NCI-H748 (cell line): Measurements from ENCODE around the gene TIMM50.
"Not testable (repeated sequence)": the region's sequence is repeated elsewhere in the genome, so short reads cannot be mapped to it uniquely, and the experiment has no call there.

ENCODE experiments used
- DNase-seq: peaks from one replicate; lab custom pipeline; 2025; ENCODE audit not compliant: unreplicated experiment; lab: John Stamatoyannopoulos, UW

TIMM50 gene

DNA sequence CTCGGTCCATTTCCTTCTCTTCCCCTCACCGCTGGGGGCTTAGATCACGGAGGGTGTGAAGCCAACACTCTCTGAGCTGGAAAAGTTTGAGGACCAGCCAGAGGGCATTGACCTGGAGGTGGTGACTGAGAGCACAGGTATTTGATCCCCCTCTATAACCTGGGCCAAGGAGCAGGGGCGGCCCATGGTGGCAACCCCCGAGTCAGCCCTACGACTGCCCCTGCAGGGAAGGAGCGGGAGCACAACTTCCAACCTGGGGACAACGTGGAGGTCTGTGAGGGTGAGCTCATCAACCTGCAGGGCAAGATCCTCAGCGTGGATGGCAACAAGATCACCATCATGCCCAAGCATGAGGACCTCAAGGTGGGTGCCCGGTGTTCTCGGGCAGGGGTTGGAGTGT lies 11.6 kb upstream of the TIMM50 start:
- DNase-seq, result no peak

DNA sequence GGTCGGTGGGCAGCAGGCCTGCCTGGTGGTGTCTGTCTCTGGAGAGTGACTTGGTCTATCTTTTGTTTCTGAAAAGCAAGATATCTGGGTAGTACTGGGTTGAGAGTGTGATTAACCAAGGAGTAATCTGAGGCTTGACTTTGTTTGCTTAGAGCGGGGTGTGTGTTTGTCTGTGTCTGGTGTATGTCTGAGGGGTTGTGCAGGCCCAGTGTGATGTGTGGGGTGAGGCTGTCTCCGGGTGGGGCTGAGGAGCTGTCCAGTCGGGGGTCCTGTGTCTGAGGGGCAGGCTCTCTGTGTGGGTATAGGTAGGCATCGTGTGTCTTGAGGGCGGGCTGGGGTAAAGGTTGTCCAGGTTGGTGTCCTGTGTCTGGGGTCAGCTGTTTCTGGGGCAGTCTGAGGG lies 11.1 kb upstream of the TIMM50 start:
- DNase-seq, result no peak

GRCh38 chr19:39470724-39471339 lies 9.8 kb upstream of the TIMM50 start:
- no peak for DNase-seq

- no peak for DNase-seq
Measured at GRCh38 chr19:39471756-39472536, 8.7 kb upstream of the TIMM50 start.

DNA sequence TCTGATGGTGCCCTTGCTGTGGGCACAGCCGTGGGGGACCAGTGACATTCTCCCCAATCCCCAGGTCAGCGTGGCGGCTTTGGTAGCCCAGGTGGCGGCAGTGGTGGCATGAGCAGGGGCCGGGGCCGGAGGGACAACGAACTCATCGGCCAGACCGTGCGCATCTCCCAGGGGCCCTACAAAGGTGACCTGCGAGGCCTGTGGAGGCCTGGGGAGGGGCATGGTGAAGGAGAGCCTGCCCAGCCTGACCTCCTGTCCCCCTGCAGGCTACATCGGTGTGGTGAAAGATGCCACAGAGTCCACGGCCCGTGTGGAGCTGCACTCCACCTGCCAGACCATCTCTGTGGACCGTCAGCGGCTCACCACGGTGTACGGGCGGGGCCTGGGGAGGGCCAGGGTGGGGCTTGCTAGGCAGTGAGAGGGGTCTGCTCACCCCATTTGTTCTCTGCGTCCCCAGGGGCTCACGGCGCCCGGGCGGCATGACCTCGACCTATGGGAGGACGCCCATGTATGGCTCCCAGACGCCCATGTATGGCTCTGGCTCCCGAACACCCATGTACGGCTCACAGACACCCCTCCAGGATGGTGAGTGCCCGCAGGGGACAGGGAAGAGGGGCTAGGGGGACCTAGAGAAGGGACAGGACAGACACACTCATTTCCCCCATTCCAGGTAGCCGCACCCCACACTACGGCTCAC lies 7.7 kb upstream of the TIMM50 start:
- no peak for DNase-seq

DNA sequence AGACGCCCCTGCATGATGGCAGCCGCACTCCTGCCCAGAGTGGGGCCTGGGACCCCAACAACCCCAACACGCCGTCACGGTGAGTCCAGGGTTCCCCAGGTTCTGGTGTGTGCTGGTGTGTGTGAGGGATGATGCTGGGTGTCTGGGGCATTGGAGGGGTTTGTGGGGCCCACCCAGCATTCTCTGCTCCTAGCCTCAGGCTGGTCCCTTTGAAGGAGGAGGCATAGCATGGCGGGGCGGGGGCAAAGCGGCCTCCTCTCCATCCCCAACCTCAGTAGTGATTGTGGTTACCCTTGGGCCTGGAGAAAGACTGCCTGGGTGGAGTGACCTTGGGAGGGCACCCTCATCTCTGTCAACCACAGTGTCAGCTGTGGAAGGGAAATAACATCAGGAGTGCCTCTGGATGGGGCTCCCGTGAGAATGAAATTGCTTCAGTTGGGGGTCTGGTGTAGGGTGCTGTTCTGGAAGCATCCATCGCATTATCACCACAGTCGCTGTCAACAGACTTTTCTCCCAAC lies 7.1 kb upstream of the TIMM50 start:
- DNase-seq, result no peak

DNA sequence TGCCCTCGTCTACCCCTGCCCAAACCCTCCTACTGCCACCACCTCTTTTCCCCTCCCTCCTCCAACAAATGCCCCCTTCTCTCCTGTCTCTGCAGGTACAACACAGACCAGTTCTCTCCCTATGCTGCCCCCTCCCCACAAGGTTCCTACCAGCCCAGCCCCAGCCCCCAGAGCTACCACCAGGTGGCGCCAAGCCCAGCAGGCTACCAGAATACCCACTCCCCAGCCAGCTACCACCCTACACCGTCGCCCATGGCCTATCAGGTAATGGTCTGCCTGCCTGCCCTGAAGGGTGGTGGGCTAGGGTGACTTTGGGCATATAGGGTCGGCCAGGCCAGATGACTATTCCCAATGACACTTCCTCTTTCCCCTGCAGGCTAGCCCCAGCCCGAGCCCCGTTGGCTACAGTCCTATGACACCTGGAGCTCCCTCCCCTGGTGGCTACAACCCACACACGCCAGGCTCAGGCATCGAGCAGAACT lies 6.5 kb upstream of the TIMM50 start:
- DNase-seq, result peak; percentile 67

GRCh38 chr19:39475748-39476147 lies 4.9 kb upstream of the TIMM50 start:
- no peak for DNase-seq

- DNase-seq, result not testable (repeated sequence)
Measured at GRCh38 chr19:39479319-39479801, 1.3 kb upstream of the TIMM50 start.

- DNase-seq, result no peak
Measured at GRCh38 chr19:39479916-39480315, 722 bp upstream of the TIMM50 start.

- no peak for DNase-seq
Measured at GRCh38 chr19:39481229-39481545, 549 bp downstream of the TIMM50 start.

- DNase-seq, result no peak
Measured at GRCh38 chr19:39481676-39482075, 1.0 kb downstream of the TIMM50 start.

GRCh38 chr19:39483141-39483540 lies 2.5 kb downstream of the TIMM50 start:
- DNase-seq, result no peak

DNA sequence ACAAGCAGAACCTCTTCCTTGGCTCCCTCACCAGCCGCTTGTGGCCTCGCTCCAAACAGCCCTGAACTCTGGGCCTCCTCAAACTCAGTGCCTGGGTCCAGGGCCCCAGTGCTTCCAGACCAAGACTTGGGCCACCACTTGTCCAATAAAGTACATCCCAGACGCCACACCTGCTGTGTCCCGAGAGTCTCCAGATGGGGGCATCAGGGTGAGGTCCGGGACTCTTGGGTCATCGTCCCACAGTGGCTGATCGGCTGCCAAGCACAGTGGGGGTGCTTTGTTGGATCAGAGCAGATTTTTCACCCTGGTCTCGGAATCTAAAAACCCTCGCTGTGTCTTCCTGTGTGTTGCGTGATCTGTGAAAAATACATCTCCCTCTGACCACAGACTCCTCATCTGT lies 9.1 kb downstream of the TIMM50 start:
- no peak for DNase-seq

- DNase-seq, result no peak
Measured at GRCh38 chr19:39492225-39492624, 11.6 kb downstream of the TIMM50 start.

DNA sequence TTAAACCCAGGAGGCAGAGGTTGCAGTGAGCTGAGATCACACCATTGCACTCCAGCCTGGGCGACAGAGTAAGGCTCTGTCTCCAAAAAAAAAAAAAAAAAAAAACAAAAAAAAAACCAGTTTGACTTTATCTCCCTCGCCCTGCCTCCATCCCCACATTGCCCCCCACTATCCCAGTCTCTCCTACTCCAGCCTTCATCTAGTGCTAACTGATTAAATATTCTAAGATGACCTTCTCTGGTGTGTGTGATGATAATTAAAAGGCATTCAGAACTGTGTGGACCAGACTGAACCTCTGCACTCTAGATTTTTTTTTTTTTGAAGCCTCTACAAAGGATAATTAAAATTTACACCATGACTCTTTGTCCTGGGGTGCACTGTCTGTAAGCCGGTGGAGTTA lies 12.2 kb downstream of the TIMM50 start:
- DNase-seq, result no peak

- no peak for DNase-seq
Measured at GRCh38 chr19:39494661-39495060, 14.0 kb downstream of the TIMM50 start.

DNA sequence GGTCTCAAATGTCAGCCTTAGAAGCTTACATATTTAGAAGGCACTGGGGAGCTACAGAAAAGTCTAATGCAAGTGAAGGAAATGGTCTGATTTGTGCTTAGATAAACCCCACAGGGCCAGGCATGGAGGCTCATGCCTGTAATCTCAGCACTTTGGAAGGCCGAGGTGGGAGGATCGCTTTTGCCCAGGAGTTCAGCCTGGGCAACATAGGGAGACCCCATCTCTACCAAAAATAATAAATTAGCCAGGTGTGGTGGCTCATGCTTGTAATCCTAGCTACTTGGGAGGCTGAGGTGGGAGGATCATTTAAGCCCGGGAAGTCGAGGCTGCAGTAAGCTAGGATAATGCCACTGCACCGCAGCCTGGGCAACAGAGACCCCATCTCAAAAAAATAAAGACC lies 15.4 kb downstream of the TIMM50 start:
- DNase-seq, result no peak

DNA sequence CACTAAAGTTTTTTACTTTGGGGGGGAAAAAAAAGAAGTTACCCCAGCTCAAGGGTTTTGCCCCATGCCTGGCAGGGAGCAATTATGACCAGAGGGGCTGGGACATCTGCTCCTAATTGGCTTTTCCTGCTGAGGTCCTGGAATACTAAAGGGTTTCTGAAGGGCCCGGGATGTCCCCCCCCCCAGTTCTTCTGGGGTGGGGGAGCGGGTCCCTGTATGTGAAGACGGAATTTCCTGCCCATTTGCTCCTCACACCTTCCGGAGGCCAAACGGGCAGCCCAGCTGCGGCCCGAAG lies 17.0 kb downstream of the TIMM50 start:
- DNase-seq, result no peak

- DNase-seq, result peak; percentile 98
Measured at GRCh38 chr19:39497996-39498797, 17.6 kb downstream of the TIMM50 start.
